GM12878 (cell line): ENCODE measurements around the gene GNAT1. TPM values are rescaled to one million over a fixed set of nuclear protein-coding genes. Genes with fewer than 3 reads are reported as not detected.

Experiments used
- ATAC-seq: fragments of 200-7000 bp; cut with Tn5 transposase; 3 replicates; pipeline ENCODE4 v1.9.1; 2020; ENCODE audit warnings: mild to moderate bottlenecking, moderate library complexity
- BruUV-seq: library from RNA; stranded (reverse); fragments of 400-500 nt; replicated peaks from 2 replicates; lab custom pipeline; 2021; lab: Mats Ljungman, UMichigan
- CTCF ChIA-PET: fragments of 300-600 bp; sonication (Branson Sonifier 250); formaldehyde crosslinking; extraction: SDS; loops from one replicate; lab custom pipeline; 2021; ENCODE audit warnings: inconsistent platforms; lab: Yijun Ruan, JAX
- POLR2A ChIA-PET: fragments of 350-600 bp; formaldehyde crosslinking; extraction: SDS; loops from one replicate; lab custom pipeline; 2021; ENCODE audit warnings: inconsistent platforms; lab: Charles Lee
- RAD21 ChIA-PET: fragments of 300-600 bp; sonication (Branson Sonifier 250); formaldehyde crosslinking; loops from one replicate; lab custom pipeline; 2023; ENCODE audit warnings: antibody characterized with exemption; ENCODE audit not compliant: unreplicated experiment; lab: Charles Lee
- SMC1A ChIA-PET: fragments of 300-600 bp; sonication (Branson Sonifier 250); formaldehyde crosslinking; loops from one replicate; lab custom pipeline; 2023; ENCODE audit not compliant: unreplicated experiment, uncharacterized antibody; lab: Charles Lee
- DNase-seq: peaks from one replicate; pipeline ENCODE4 v3.0.0-alpha.2; 2011; ENCODE audit warnings: low read depth, low spot score
- FAIRE-seq: peaks from 3 replicates; lab custom pipeline; 2011; peaks lifted over from hg19 to GRCh38; lab: Jason Lieb, UNC
- H2AFZ ChIP-seq: 2 replicates; pipeline ENCODE4 v1.6.0; 2011; ENCODE audit warnings: low read depth, low read length, control low read depth; ENCODE audit not compliant: control insufficient read depth
- H3K27ac ChIP-seq: 2 replicates; pipeline ENCODE4 v1.5.1; 2011; ENCODE audit warnings: control low read depth; ENCODE audit not compliant: control insufficient read depth, insufficient read depth
- H3K27me3 ChIP-seq, 2 experiments: replicated peaks in 1 of 2; 2 replicates each; pipeline versions ENCODE4 v1.6.0 to v1.6.1; 2011; ENCODE audit warnings: low read length in 1 of 2; ENCODE audit not compliant: control insufficient read depth in 2 of 2, insufficient read depth in 2 of 2
- H3K36me3 ChIP-seq, 2 experiments: 2 replicates each; pipeline ENCODE4 v1.5.1; 2011; ENCODE audit warnings: low read length in 1 of 2; ENCODE audit not compliant: control insufficient read depth in 2 of 2, insufficient read depth in 2 of 2
- H3K4me1 ChIP-seq: 2 replicates; pipeline ENCODE4 v1.6.1; 2011; ENCODE audit warnings: mild to moderate bottlenecking, low read length, moderate library complexity, mixed read lengths; ENCODE audit not compliant: control insufficient read depth, insufficient read depth
- H3K4me2 ChIP-seq: 2 replicates; pipeline ENCODE4 v1.6.0; 2011; ENCODE audit warnings: control low read depth; ENCODE audit not compliant: control insufficient read depth, insufficient read depth
- H3K4me3 ChIP-seq: fragments of 200-600 bp; sonication (generic); 2 replicates; pipeline ENCODE4 v1.5.1; 2016
- H3K79me2 ChIP-seq: 2 replicates; pipeline ENCODE4 v1.6.0; 2011; ENCODE audit warnings: low read length; ENCODE audit not compliant: control insufficient read depth, insufficient read depth
- H3K9ac ChIP-seq: 2 replicates; pipeline ENCODE4 v1.8.0; 2011; ENCODE audit warnings: low read length, control low read depth, mixed read lengths; ENCODE audit not compliant: control insufficient read depth, insufficient read depth
- H3K9me3 ChIP-seq: replicated peaks from 3 replicates; pipeline ENCODE4 v1.5.1; 2011; ENCODE audit warnings: mild to moderate bottlenecking, low read length; ENCODE audit not compliant: control insufficient read depth, insufficient read depth
- H4K20me1 ChIP-seq: 2 replicates; pipeline ENCODE4 v1.6.0; 2011; ENCODE audit not compliant: control insufficient read depth, insufficient read depth
- ATF7 ChIP-seq: fragments of 450-650 bp; IDR thresholded peaks from 2 replicates; pipeline ENCODE4 v1.6.1; 2016; ENCODE audit warnings: low read depth, mild to moderate bottlenecking
- BACH1 ChIP-seq: fragments of 450-650 bp; IDR thresholded peaks from 2 replicates; pipeline ENCODE4 v1.6.1; 2017; ENCODE audit warnings: mild to moderate bottlenecking, borderline replicate concordance
- EP300 ChIP-seq, 2 experiments: fragments of 150-350 bp in 1 of 2; IDR thresholded peaks; 2 replicates each; pipeline ENCODE4 v1.6.1; 2011 to 2012; ENCODE audit warnings: low read depth in 2 of 2, low read length in 2 of 2, borderline replicate concordance in 1 of 2, improper control_type of control experiment in 1 of 2, inconsistent platforms in 1 of 2; ENCODE audit not compliant: control insufficient read depth in 1 of 2
- HDAC2 ChIP-seq: fragments of 200-600 bp; sonication (generic); IDR thresholded peaks from 2 replicates; pipeline ENCODE4 v1.6.1; 2017
- NFIC ChIP-seq: IDR thresholded peaks from 2 replicates; pipeline ENCODE4 v1.6.1; 2012; ENCODE audit warnings: low read depth, mild to moderate bottlenecking, inconsistent platforms, low read length, moderate library complexity
- NFYA ChIP-seq: IDR thresholded peaks from 2 replicates; pipeline ENCODE4 v1.6.1; 2011; ENCODE audit warnings: low read depth, mild to moderate bottlenecking, low read length, improper control_type of control experiment, borderline replicate concordance
- NR2C1 ChIP-seq: fragments of 450-650 bp; IDR thresholded peaks from 2 replicates; pipeline ENCODE4 v1.6.1; 2017; ENCODE audit warnings: antibody characterized with exemption, mild to moderate bottlenecking, moderate library complexity
- RUNX3 ChIP-seq: IDR thresholded peaks from 2 replicates; pipeline ENCODE4 v1.6.1; 2012; ENCODE audit warnings: low read length, inconsistent platforms
- SMAD1 ChIP-seq: fragments of 450-650 bp; IDR thresholded peaks from 2 replicates; pipeline ENCODE4 v1.6.1; 2018; ENCODE audit warnings: mild to moderate bottlenecking, low read depth; ENCODE audit not compliant: partially characterized antibody
- USF1 ChIP-seq: IDR thresholded peaks from 2 replicates; pipeline ENCODE4 v1.6.1; 2011; ENCODE audit warnings: borderline replicate concordance, low read depth, mild to moderate bottlenecking, moderate library complexity, mixed read lengths, low read length; ENCODE audit not compliant: insufficient read depth; ENCODE audit errors: extremely low read length
- WGBS: methylation state at CpG from one replicate; pipeline ENCODE4 v1.1.6; 2016; ENCODE audit warnings: low lambda C conversion rate; ENCODE audit not compliant: insufficient replicate concordance, insufficient coverage; ENCODE audit errors: missing lambda C conversion rate; 5-methylcytosine and 5-hydroxymethylcytosine counted together
- in situ Hi-C: fragments of 300-500 bp; cut with MboI; formaldehyde crosslinking; loops from 9 replicates; pipeline ENCODE4 v1.14.3; 2018; ENCODE audit warnings: mixed read lengths
- intact Hi-C: fragments of 100-400 bp; cut with micrococcal nuclease; formaldehyde crosslinking; loops from one replicate; pipeline ENCODE4 v1.14.2; 2022; ENCODE audit not compliant: unreplicated experiment
- polyA plus RNA-seq, 11 experiments: library from polyadenylated mRNA; depleted of rRNA in 4 of 11; unstranded in 6 of 11; stranded (reverse) in 5 of 11; fragments of >200 nt; fragmentation: Nextera tagmentation in 4 of 11; fragmentation: Illumina TruSeq in 1 of 11; extraction: Ambion mirVana in 4 of 11; extraction: Trizol in 1 of 11; gene quantifications; 1 replicate in 1 of 11; 2 replicates in 10 of 11; pipeline versions ENCODE4 v1.2.1 to v1.2.3, GENCODE V29; 2011 to 2016; ENCODE audit warnings: inconsistent platforms in 2 of 11, missing spikeins in 2 of 11, low read depth in 1 of 11
- total RNA-seq, 4 experiments: library from RNA; depleted of rRNA in 3 of 4; stranded (reverse); fragments of >200 nt in 3 of 4; fragmentation: Illumina TruSeq in 1 of 4; extraction: Trizol in 1 of 4; gene quantifications; 2 replicates each; pipeline versions ENCODE4 v1.2.1 to v1.2.3, GENCODE V29; 2013 to 2021

GNAT1 gene
- total and polyA plus RNA-seq, 10 of the 15 experiments (the other 5 are each of a cell fraction or from before 2014, with no cell fraction given), result not detected

GRCh38 chr3:50222169-50222528, 30.7 kb downstream of the GNAT1 start:
- H3K4me1 ChIP-seq, result peaks cover 11% of the 10 kb centered on the region
- RAD21 ChIA-PET, result interaction anchor here (1.0 to 3.2 kb wide), 2 partner anchors 27 to 50 kb away, joined by 3 to 14 read pairs; no protein-coding TSS in a partner anchor
- no peak overlapping the region for H2AFZ ChIP-seq
- no peak overlapping the region for H3K27ac ChIP-seq
- H3K4me3 ChIP-seq, result no peak overlapping the region
- no peak for DNase-seq
- intact Hi-C loops, result no loop called here
- CTCF ChIA-PET, result interaction anchor here (0.9 to 3.3 kb wide), 4 partner anchors 10 to 48 kb away, joined by 3 to 25 read pairs (median 4); no protein-coding TSS in a partner anchor
- ATAC-seq, result no peak
- TF ChIP-seq SMAD1, result no peak
- TF ChIP-seq, all 136 proteins: peak for 0
- FAIRE-seq, result no peak
- ChIA-PET POLR2A (no interaction called here), SMC1A (interaction anchor here (1.0 to 1.1 kb wide), 2 partner anchors 14 to 23 kb away, joined by 3 to 4 read pairs; partner anchors contain the start of gene GNAI2)
- H3K79me2 ChIP-seq, result no peaks in the 10 kb centered on the region
- in situ Hi-C loops, result no loop called here
- no TSS peak for BruUV-seq
- H3K9ac ChIP-seq, result no peak overlapping the region
- H4K20me1 ChIP-seq, result no peaks in the 10 kb centered on the region
- H3K9me3 ChIP-seq, result no peaks in the 10 kb centered on the region
- H3K4me2 ChIP-seq, result no peak overlapping the region
- 82% methylated on average over 1 of the region's 1 CpG for WGBS
- H3K27me3 ChIP-seq, result no peaks in the 10 kb centered on the region; a peak in 2 of 4 replicates
- H3K36me3 ChIP-seq, result no peaks in the 10 kb centered on the region

DNA sequence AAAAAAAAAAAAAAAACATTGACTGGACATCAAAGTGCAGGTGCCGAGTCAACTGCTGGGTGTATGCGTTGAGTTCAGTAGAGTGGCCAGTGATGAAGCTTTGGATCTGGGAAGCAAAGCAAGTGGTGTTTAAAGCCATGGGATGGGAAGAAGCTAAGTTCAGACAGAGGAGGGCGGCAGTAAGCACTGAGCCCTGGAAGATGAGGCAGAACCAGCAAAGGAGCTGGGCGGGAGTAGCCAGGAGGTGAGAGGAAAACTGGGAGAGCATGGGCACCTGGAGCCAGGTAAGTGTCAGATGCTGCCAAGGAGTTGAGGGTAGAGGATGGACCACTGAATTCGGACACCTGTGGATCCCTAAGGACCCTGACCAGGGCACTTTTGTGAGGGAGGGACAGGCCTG, 33.2 kb downstream of the GNAT1 start:
- 33% methylated on average over 5 of the region's 5 CpGs for WGBS
- H3K36me3 ChIP-seq, result no peaks in the 10 kb centered on the region
- ChIA-PET SMC1A (interaction anchor here (0.7 to 4.9 kb wide), 5 partner anchors 19 to 33 kb away, joined by 4 to 24 read pairs (median 4); partner anchors contain the start of gene GNAT1), RAD21 (interaction anchor here (0.7 to 6.8 kb wide), 5 partner anchors 13 to 36 kb away, joined by 3 to 72 read pairs (median 5); partner anchors contain the start of gene GNAT1), POLR2A (interaction anchor here (0.6 kb wide), 1 partner anchor 105 kb away, joined by 7 read pairs; no protein-coding TSS in a partner anchor), CTCF (interaction anchor here (1.3 to 7.4 kb wide), 10 partner anchors 19 to 135 kb away, joined by 3 to 149 read pairs (median 13); partner anchors contain the start of genes GNAT1 and IFRD2)
- BruUV-seq, result no TSS peak
- H3K4me3 ChIP-seq, result no peak overlapping the region
- TF ChIP-seq ATF7 (no peak), NFIC (no peak), RUNX3 (no peak), NFYA (no peak), NR2C1 (no peak), USF1 (no peak), BACH1 (no peak), EP300 (IDR thresholded peaks at IDR 0.05; ENCODE audit: borderline replicate concordance in 1 of 2, control insufficient read depth in 1 of 2, low read depth in 2 of 2, low read length in 2 of 2) (no peak), HDAC2 (no peak)
- H4K20me1 ChIP-seq, result no peaks in the 10 kb centered on the region
- ATAC-seq, result no peak
- no peaks in the 10 kb centered on the region; the same call in 1 of the 2 replicates for H3K79me2 ChIP-seq
- H3K9me3 ChIP-seq, result no peaks in the 10 kb centered on the region
- no peaks in the 10 kb centered on the region; a peak in 1 of 4 replicates for H3K27me3 ChIP-seq
- H2AFZ ChIP-seq, result no peak overlapping the region
- intact Hi-C loops (no loop called here), in situ Hi-C loops (loop anchor here (5.0 kb wide), 1 partner anchor 32 kb away; the partner anchor contains the start of gene GNAT1)
- H3K4me1 ChIP-seq, result peaks cover 17% of the 10 kb centered on the region
- no peak overlapping the region for H3K9ac ChIP-seq
- H3K4me2 ChIP-seq, result no peak overlapping the region
- no peak overlapping the region for H3K27ac ChIP-seq
- DNase-seq, result no peak
- FAIRE-seq, result no peak
